GM20000 (cell line): ENCODE data around the gene SMPD4.
"Not testable (repeated sequence)": the region's sequence is repeated elsewhere in the genome, so short reads cannot be mapped to it uniquely, and the experiment has no call there.

Experiments
- DNase-seq: peaks from one replicate; pipeline ENCODE4 v3.0.0; 2012; ENCODE audit warnings: low spot score
- CTCF ChIP-seq: IDR thresholded peaks from 2 replicates; pipeline ENCODE4 v1.5.1; 2012; ENCODE audit warnings: mild to moderate bottlenecking, control low read depth; ENCODE audit errors: extremely low read depth, missing control alignments

Gene SMPD4

GRCh38 chr2:130152816-130153595 lies 28.4 kb downstream of the SMPD4 start:
- no peak for DNase-seq
- no peak for TF ChIP-seq CTCF

- not testable (repeated sequence) for DNase-seq
These were observed 29.1 kb downstream of the SMPD4 start for GRCh38 chr2:130152136-130152815.

- not testable (repeated sequence) for DNase-seq
These were observed 30.3 kb downstream of the SMPD4 start for GRCh38 chr2:130151145-130151512.

GRCh38 chr2:130150181-130151144 lies 30.9 kb downstream of the SMPD4 start:
- TF ChIP-seq CTCF = no peak
- no peak for DNase-seq

- not testable (repeated sequence) for DNase-seq
These were observed 32.9 kb downstream of the SMPD4 start for GRCh38 chr2:130148515-130148914.

- not testable (repeated sequence) for DNase-seq
These were observed 36.4 kb downstream of the SMPD4 start, which contains the start of gene CCDC74B for GRCh38 chr2:130145006-130145414. Gene CCDC74B, minus strand, starts transcription at chr2:130145112. Its CDS starts 116 bp downstream, at chr2:130144996.

- not testable (repeated sequence) for DNase-seq
These were observed 37.9 kb downstream of the SMPD4 start for GRCh38 chr2:130143266-130144039.

GRCh38 chr2:130142396-130143265 lies 38.8 kb downstream of the SMPD4 start:
- DNase-seq = not testable (repeated sequence)

GRCh38 chr2:130141645-130142370 lies 39.6 kb downstream of the SMPD4 start:
- not testable (repeated sequence) for DNase-seq

GRCh38 chr2:130141002-130141401 lies 40.4 kb downstream of the SMPD4 start:
- not testable (repeated sequence) for DNase-seq

- not testable (repeated sequence) for DNase-seq
These were observed 40.9 kb downstream of the SMPD4 start for GRCh38 chr2:130140516-130140915.

- DNase-seq = not testable (repeated sequence)
These were observed 41.8 kb downstream of the SMPD4 start for GRCh38 chr2:130139331-130140280.

GRCh38 chr2:130138841-130139251 lies 42.6 kb downstream of the SMPD4 start:
- DNase-seq = not testable (repeated sequence)

GRCh38 chr2:130138326-130138725 lies 43.1 kb downstream of the SMPD4 start:
- DNase-seq = not testable (repeated sequence)

GRCh38 chr2:130137118-130137517 lies 44.3 kb downstream of the SMPD4 start:
- not testable (repeated sequence) for DNase-seq
